GM18873 (cell line): ENCODE results near the gene SLC16A2.
A peak's percentile ranks its signal among the peaks of the same experiment; 100 is the strongest.

ENCODE experiments used
- ATAC-seq: cut with Tn5 transposase; IDR thresholded peaks from one replicate; pipeline ENCODE4 v1.9.1; 2021; ENCODE audit warnings: mild to moderate bottlenecking, moderate library complexity, moderate number of reproducible peaks; ENCODE audit not compliant: unreplicated experiment, low FRiP score

Gene SLC16A2

GRCh38 chrX:74535086-74535407 lies 113.8 kb downstream of the SLC16A2 start:
- ATAC-seq: no peak

- ATAC-seq: no peak
Observed at GRCh38 chrX:74535408-74536151, 114.3 kb downstream of the SLC16A2 start.

GRCh38 chrX:74536152-74536831 lies 115.0 kb downstream of the SLC16A2 start:
- peak; percentile 45 for ATAC-seq

DNA sequence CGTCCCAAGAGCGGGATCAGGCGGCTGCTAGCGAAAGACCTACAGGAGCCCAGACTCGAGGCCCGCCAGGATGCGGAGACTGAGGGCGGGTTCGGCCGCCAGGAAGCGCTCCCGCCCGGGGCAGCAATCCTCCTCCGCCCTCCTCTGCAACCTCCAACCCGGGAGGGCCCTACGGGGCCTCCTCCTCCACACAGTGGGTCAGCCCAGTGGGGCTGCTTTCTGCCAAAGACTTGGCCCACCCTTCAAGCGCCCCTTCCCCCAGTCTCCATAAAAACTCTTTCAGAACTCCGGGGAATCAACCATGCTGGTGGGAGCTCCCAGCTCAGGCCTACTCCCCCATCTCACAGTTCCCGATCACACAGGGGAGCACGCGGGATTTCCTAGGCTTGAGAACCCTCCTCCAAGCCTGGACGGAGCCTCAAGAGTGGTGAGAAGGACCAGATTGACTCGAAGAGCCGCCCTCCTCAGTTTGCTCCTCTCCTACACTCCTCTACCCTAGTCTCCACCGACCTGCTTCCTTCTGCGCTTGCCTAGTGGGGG lies 115.6 kb downstream of the SLC16A2 start:
- ATAC-seq: peak; percentile 18

DNA sequence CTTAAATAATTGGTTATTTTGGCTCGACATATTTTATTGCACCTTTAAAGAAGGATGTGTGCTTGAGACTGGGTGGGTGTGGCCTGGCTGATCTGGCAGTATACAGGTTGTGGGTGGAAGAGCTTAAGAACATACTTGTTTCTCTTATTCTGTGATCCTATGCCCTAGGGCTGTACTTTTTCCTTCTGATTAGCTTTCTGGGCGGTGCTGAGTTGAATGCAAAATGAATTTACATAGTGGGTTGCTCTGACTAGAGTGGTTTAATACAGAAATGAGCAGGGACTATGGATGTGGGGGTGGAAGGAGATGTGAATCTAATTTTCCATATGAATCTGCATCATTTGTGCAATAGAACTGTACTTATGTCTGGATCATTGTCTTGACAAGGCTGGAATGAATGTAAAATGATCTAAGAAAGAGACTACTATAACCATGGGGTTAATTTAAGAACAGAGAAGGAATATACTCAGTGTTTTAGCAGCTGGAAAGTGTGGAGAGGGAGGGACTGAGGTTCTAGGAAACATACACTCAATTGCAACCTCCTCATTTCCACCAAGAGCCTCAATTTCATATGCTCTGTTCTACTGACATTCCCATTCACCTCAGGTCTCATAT lies 119.4 kb downstream of the SLC16A2 start:
- no peak for ATAC-seq

DNA sequence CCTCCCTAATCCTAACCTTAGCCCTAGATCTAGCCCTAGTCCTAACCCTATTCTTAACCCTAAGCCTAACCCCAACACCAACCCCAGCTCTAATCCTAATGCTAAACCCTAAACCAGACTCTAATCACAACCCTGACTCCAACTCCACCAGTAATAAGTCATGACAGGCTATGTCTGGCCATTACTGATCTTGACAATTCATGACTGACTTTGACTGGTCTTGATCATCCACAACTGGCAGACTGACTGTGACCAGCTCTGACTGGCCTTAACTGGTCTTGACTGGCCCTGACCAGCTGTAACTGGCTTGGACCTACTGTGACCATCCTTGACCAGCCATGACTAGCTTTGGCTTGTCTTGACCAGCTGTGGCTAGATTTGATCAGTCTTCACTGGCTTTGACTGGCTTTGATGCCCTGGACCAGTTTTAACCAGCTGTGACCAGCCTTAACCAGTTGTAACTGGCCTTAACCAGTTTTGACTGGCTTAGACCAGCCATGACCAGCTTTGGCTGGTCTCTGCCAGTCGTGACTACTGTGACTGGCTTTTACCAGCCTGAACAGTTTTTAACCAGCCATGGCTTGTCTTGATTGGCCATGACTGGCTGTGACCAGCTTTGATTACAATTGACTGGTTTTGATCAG lies 124.7 kb downstream of the SLC16A2 start:
- no peak for ATAC-seq

DNA sequence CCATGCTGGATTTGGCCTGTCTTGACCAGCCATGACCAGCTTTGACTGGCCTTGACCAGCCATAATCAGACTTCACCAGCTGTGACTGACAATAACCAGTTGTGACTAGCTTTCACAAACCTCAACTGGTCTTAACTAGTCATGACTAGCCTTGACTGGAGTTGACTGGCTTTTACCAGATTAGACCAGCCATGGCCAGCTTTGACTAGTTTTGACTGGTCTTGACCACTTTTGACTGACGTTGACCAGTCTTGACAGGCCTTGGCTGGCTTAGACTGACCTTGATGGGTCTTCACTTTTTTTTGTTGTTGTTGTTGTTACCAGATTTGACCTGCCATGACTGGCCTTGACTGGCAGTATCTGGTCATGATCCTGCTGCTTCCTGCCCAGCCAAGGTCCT lies 125.7 kb downstream of the SLC16A2 start:
- ATAC-seq: no peak

DNA sequence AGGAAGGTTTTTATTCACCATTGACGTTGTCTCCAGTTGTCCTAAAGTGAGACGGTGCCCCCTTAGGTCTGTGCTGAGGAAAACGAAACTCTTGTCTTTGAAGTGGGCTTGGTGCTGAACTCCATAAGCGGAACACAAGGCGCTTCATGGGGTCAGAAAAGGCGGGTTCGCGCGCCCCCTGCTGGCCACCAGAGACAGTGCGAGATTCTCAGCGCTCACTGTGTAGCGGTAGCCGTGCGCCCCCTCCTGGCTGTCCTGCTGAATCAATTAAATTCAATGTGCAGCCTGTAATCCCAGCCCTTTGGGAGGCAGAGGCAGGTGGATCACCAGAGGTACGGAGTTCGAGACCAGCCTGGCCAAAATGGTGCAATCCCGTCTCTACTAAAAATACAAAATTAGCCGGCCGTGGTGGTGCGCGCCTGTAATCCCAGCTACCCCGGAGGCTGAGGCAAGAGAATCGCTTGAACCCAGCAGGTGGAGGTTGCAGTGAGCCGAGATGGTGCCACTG lies 129.1 kb downstream of the SLC16A2 start:
- peak; percentile 74 for ATAC-seq

DNA sequence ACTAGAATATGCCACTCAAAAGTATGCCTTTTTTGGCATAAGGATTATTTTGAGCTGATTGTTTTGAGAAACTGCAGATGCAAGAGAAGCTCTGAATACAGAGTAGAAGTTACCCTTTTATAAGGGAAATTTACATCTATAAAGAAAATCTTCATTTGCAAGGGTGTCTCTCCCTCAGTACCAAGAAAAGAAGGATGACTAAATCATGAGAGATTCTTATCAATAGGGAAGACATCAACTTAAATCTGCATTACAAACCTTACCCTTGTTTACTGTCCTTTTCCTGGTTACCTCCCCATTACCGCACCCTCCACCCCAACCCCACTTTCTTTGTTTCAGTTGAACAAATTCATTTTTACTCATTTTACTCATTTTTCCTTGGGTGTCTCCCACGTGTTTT lies 130.6 kb downstream of the SLC16A2 start:
- no peak for ATAC-seq

DNA sequence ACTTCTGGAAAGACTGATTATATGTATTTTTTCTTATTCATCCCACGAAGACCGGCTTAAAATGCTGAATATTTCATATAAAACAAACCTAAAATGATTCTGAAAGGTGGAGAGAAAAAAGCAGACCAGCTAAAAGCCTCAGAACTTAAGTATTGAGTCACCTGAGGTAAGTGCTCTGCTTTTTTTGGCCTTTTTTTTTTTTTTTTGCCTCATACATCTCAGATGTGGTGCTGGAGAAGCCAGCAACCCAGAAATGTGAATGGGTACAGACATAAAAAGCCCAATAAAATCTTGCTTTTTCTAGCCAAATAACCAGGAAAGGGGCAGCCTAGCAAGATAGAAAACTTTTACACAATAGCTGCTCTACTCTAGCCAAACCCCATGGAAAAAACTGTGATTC lies 136.1 kb downstream of the SLC16A2 start:
- ATAC-seq: no peak

DNA sequence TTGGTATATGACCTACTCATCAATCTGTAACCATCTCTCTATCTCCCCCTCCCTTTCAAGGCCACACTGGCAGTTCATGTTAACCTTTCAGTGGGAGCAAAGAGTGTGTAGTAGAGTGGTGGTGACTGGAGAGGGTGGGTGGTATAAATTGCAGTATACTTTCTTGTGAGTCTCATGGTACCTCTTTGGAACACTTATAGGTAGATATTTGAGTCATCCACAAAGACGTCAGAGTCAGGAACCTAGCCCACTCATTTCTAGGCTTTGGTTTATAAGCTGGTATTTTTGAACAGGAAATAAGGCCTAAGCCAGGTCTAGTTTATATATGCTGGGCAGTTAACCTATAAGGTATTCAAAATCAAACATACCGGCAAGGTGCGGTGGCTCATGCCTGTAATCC lies 156.8 kb downstream of the SLC16A2 start:
- ATAC-seq: no peak

DNA sequence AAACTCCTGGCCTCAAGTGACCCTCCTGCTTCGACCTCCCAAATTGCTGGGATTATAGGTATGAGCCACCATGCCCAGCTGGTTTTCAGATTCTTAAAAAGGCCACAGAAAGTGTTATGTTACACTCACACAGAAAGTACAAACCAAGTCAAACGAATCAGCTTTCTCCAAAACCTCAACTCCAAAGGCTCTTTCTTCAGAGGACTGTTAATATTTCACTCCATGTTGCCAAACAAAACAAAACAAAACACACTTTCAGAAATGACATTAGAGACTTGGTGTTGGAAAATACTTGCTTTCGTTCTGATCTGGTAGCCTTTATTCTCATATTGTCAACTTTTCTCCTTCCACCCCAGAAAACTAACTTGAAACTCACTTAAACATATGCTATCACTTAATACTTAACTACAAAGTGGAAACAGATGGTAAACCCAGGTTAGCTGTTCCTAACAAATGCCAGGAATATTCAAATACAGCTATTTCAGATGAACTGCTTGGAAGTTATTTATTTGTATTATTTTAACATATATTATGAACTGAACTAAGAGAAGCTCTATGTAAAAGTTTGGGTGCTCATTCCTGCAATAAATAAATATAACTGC lies 158.4 kb downstream of the SLC16A2 start:
- no peak for ATAC-seq
